Islet precursor cell (in vitro differentiated cells): ENCODE data around the gene DCAF15.
A peak's percentile ranks its signal among the peaks of the same experiment; 100 is the strongest.

ENCODE experiments used
- DNase-seq: peaks from one replicate; pipeline ENCODE4 v3.0.0-alpha.2; 2018

Gene DCAF15

DNA sequence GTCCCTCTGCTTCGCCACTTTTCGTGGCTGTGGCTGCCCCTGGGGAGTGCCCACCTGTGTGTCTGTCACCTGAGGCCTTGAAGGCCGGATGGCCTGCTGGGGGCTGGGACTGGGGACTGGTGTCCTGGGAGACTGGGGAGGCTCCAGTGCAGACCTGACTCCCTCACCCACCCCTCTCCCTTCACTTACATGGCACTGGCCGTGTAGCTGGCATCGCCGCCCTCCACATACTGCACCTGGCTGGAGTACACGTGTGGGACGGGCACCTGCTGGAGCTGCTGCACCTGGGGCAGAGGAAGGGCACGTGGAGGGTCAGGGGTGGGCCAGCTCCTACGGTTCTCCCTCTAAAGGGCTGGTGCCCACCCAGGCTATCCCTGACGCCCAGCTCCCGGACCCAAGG lies 25.5 kb downstream of the DCAF15 start:
- no peak for DNase-seq

DNA sequence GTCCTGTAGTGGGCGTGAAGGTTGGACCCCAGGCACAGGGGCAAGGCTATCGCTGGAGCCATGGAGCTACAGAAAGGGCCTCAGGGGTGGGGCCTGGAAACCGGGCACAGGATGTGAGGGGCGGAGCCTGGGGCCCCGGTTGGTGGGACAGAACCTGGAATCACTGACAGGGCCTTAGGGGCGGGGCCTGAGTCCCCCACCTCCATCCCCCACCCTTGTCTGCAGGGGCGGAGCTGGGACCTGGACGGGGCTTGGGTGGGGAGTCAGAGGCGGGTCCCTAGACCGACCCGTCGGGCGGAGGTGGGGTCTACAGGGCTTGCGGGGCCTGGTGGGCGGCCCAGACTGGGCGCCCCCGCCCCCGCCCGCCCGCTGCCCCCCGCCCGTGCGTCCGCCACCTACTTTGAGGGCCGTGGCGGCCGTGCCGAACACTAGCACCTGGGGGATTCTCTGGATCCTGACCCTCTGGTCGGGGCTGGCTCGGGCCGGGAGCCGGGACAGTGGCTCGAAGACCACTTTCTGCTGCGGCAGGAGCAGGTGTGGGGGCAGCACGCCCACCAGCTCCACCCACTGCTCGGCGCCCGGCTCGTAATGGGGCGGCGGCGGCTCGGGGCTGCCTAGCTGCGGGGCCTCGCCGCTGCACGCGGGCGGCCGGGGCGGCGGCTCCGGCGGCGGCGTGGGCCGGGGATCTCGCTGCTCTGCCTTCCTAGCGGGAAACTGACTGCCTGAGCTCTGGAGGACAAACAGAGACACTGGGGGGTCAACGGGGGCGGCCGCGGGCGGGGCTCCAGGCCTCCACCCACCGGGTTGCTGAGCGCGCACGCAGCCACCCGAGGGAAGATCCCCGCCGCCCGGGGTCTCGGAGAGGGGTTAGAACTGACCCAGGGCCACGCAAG lies 26.3 kb downstream of the DCAF15 start:
- DNase-seq: peak; percentile 98

- DNase-seq: peak; percentile 69
Observed at GRCh38 chr19:13979244-13979615, 26.9 kb downstream of the DCAF15 start.

DNA sequence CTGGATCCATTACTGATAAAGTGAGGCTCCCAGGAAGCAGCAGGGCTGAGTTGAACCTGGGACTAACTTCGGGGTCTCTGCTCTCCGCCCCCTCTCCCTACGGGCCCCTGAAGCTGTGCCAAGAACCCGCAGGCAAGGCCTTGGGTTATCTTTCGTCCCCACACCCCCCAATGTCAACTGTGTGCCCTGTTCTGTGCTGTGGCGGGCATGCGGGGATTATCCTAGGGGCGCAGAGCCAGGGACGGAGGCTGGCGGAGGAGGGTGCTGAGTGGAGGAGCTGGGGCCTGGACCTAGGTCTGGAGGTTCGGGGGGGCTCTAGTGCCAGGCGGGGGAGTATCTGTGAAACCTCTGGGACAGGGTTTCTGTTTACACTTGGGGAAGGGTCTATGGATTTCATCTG lies 27.4 kb downstream of the DCAF15 start:
- no peak for DNase-seq

GRCh38 chr19:13980340-13980739 lies 28.0 kb downstream of the DCAF15 start:
- no peak for DNase-seq

- DNase-seq: peak; percentile 72
Observed at GRCh38 chr19:13981021-13981420, 28.7 kb downstream of the DCAF15 start.

GRCh38 chr19:13981467-13981866 lies 29.2 kb downstream of the DCAF15 start:
- DNase-seq: no peak

DNA sequence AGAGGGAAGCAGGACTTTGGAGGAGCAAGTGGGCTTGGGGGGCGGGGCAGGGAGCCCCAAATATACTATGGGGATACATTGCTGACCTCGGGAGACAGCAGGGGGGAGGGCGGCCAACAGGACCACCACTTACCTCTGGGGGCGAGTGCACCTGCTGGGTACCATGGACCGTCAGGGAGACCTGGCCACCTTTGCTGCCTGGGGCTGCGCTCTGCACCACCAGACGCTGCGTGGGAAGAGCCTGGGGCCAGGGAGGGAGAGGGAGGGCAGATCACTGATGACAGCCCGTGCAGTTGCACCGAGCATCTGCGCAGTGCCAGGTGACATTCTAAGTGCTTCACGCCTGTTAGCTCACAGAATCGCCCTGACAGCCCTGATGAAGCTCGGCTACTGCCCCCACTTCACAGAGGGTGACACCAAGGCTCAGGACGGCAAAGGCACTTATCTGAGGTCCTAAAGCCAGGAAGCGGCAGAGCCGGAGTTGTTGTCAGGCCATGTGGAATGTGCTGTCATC lies 29.7 kb downstream of the DCAF15 start:
- DNase-seq: no peak

DNA sequence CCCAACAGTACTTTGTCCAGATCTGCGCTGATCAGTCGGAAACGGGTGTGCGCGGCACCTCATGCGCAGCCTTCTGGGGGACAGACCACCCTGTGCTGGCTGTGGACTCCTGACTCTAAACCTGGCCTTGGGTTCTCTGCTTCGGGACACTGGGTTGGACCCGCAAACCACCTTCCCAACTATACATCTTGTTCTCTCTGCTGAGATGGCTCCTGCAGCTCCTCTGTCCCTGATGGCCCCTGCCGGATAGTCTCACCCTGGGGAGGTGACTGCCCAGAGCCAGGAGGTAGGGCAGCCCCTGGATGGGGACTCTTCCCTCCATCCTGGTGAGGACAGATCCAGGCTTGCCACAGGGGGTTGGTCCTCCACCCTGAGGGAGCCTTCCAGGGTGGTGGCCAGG lies 30.5 kb downstream of the DCAF15 start:
- DNase-seq: no peak

DNA sequence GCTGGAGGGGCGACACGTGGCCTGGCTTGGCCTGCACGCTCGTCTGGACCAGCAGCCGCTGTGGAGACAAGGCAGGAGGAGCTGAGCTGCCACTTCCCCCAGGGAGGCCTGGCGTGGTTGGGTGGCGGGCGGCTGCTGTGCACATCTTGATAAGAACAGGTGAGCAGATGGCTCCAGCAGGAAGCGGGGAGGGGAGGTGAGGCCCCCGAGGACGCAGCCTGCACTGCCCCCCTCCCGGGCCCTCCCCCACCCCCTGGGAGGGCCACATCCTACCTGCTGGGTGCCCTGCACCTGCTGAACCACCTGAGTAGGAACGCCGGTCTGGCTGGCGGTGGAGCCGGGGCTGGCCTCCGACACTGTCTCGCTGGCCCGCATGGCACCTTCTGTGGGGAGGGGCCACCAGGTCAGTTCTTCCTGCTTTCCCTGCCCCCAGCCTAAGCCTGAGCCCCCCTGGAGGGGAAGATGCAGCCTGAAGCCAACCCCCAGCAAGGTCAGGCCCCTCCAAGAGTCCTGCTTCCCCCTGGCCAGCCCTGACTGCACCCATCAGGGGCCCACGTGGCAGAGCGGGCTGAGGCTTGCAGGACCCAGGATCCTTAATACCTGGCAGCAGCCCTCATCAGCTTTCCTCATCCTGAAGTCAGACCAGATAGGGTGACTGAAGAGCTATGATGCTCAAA lies 31.0 kb downstream of the DCAF15 start:
- DNase-seq: no peak

GRCh38 chr19:13984186-13984585 lies 31.9 kb downstream of the DCAF15 start:
- no peak for DNase-seq

DNA sequence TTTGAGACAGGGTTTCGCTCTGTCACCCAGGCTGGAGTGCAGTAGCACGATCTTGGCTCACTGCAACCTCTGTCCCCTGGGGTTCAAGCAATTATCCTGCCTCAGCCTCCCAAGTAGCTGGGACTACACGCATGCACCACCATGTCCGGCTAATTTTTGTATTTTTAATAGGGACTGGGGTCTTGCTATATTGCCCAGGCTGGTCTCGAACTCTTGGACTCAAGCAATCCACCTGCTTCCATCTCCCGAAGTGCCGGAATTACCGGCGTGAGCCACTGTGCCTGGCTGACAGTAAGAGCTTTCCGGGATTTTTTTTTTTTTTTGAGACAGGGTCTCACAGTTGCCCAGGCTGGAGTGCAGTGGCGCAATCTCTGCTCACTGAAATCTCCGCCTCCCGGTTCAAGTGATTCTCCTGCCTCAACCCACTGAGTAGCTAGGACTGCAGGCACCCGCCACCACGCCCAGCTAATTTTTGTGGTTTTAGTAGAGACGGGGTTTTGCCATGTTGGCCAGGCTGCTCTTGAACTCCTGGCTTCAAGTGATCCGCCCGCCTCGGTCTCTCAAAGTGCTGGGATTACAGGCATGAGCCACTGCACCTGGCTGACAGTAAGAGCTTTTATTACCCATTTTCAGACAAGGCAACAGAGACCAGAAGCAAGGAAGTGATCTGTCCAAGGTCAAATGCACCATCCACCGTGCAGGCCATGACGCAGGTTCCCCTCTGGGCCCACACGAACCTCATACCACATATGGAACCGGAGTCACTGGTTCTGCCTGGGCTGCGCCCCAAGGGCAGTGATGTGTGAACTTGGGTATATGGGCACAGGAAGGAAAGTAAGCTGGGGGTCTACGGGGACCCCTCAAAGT lies 32.8 kb downstream of the DCAF15 start:
- DNase-seq: no peak

DNA sequence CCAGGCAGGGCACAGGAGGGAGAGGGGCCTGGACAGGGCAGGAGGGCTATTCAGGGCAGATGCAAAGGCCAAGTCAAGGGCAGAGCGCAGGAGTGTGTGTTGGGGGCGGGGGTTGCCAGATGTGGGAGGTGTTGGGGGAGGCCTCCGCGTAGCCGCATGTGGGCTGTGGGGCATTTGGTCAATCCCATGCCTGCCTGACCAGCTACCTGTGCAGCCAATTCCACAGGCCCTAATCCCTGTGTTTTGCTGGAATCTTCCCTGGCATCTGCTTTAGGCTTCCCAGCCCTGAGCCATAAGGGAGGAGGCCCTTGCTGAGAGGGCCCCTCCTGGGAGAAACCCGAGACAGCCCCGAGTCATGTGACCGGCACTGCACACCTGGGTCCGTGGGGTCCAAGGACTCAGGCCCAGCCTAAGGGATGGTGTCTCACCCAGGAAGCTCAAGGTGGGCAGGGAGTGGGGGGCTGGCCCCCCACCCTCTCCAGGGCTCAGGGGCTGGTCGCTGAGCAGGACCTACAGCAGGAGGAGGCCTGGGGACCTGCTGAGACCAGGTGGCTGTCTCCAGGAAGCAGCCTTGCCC lies 33.5 kb downstream of the DCAF15 start:
- DNase-seq: no peak

GRCh38 chr19:13986348-13986904 lies 34.1 kb downstream of the DCAF15 start:
- DNase-seq: peak; percentile 93

DNA sequence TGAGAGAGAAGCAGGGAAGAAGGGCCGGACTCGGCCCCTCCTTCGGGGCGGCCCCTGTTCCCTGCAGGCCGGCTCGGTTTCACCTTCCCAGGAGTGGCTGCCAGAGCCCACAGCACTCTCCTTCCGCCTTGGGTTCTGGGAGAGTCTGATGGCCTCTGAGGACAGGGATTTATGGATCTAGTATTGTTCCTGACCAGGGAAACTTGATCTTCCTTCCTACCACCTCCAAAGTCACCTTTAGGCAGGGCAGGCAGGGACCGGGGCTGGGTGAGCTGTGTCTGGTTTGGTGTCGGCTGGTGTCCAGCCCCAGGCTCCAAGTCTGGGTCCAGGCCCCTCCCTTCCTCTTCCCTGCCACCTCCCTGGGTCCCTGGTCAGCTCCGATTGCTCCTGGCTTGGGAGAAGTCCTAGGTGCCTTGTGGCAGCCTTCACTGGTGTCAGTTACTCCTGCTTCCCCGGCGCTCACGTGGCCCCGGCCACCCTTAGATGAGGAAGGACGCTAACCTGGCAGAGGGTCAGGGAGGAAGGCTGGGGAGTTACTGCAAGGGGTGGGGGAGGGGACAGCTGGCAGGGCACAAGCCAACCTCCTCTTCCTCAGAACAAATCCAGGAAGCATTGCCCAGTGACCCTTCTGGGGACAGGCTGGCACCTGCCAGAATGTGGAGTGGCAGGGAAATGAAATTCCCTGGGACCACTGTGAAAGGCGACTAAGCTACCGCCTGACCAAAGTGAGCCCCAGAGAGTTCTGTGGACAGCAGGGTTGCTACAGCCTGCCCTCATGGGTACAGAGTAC lies 35.0 kb downstream of the DCAF15 start:
- peak; percentile 69 for DNase-seq

DNA sequence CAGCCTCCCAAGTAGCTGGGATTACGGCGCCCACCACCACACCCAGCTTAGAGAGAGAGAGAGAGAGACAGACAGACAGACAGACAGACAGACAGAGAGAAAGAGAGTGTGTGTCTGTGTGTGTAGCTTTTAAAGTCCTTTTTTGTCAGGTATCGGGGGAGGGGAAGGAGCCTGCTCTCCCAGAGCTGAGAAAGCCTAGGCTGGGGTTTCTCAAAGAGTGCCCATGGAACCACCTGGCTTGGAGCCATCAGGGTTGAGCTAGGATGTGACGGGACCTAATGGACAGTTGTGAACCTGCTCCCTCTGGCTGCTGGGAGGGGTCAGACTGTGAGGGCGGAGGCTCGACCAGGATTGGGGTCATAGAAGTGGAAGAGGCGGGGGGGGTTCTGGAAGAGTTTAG lies 37.2 kb downstream of the DCAF15 start:
- DNase-seq: peak; percentile 57

- DNase-seq: peak; percentile 45
Observed at GRCh38 chr19:13990085-13990484, 37.8 kb downstream of the DCAF15 start.

- DNase-seq: no peak
Observed at GRCh38 chr19:13992025-13992424, 39.7 kb downstream of the DCAF15 start.

GRCh38 chr19:13993590-13994300 lies 41.4 kb downstream of the DCAF15 start:
- DNase-seq: peak; percentile 16

DNA sequence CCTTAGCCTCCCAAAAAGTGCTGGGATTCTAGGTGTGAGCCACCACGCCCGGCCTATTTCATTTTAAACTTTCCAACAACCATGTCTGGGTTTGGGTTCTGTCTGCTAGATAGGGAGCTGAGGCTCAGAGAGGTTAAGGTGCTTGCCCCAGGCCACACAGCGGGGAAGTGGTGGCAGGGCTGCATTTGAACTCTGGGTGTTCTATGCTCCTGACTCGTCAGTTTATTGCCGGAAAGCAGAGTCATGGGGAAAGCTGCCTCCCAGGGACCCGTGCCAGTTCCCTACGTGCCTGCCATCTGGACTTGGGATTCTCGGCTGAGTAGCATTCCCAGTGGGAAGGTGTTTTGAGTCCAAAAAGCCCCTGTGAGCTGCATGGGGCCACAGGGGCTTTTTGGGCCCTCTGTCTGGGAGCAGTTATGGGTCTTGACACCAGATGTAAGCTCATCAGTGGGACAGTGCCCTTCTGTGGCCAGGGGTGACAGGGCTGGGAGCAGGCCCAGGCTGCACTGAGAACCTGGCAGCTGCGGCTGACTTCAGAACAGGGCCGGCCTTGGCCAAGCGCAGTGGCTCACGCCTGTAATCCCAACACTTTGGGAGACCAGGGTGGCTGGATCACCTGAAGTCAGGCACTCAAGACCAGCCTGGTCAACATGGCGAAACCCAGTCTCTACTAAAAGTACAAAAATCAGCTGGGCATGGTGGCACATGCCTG lies 42.9 kb downstream of the DCAF15 start:
- DNase-seq: no peak
